Stimulated activated CD4-positive, alpha-beta T cell treated with anti-CD3 and anti-CD28 coated beads, Interleukin-1b, Interleukin-23, amount 100 ng/mL, for 48 hours (primary cell): ENCODE data around the gene MPZL3.

ENCODE experiments used
- DNase-seq: peaks from one replicate; pipeline ENCODE4 v3.0.0-alpha.2; 2020

Gene MPZL3

DNA sequence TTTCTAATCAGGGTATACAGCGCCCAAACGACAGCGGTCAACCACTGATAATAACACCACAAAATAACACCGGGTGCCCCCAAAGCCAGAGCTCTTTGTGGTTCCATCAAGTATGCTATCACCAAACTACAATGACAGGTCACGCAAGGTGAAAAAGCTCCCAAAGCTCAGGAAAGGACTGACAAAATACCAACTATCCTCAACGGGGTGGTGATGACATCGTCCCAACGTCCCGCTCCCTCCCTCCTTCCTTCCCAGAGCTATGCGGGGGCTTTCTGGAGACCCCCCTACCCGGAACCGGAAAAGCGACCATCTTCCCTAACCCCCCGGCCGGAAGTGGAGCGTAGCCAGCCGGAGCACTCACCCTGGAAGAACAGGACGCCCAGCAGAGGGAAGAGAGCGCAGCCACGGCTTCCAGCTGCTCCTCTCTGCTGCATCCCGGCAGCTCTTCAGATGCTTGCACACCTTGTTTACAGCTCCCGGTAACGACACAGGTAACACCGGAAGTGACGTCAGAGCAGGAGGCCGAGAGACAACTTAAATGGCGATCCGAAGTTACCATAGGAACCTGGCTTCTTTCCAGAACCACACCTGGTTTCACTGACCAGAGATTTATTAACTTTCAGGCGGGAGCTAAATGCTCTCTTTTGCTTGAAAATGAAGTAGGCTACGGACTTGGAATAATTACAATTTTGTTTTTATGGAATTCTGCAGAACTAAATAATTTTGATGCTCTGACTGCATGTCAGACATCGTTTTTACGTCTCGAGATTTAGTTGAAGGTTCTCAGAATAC is at the start of gene MPZL3:
MPZL3 (minus strand) TSS at position 508 of the 795 bp plus-strand sequence; CDS start at position 437, 71 bp downstream.
- DNase-seq = peak; percentile 85

GRCh38 chr11:118301600-118302195 is 49.5 kb upstream of the MPZL3 start:
- no peak for DNase-seq

DNA sequence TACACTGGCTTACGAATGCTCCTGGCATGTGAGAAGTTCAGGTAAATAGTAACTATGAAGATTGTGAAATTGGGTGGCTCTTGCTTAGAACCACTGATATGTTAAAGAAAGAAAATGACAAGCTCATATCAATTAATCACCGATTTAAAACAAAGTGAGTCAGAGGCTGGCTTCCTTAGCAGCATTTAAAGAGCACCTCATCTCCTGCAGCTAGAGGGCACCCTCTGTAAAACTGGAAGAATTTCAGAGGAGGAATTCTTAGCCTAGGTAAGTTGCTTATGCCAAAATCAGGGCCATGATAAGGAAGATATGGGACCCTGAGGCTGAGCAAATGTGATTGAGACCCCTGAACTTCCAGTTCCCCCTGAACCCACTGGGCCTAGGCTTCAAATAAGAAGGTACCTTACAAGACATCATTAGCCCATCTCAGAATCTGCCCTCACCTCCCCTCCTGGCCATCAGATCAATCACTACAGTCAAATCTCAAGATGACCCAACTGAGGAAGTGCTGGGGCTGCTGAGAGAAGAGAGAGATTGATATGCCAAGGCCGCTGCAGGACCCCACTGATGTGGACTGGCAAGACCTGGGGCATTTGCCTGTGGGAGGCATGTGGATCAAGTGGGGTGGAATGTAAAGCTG is 43.8 kb upstream of the MPZL3 start:
- peak; percentile 29 for DNase-seq

GRCh38 chr11:118295199-118295598 is 43.0 kb upstream of the MPZL3 start:
- DNase-seq = no peak

- no peak for DNase-seq
Observed at GRCh38 chr11:118294053-118294452, 41.9 kb upstream of the MPZL3 start.

DNA sequence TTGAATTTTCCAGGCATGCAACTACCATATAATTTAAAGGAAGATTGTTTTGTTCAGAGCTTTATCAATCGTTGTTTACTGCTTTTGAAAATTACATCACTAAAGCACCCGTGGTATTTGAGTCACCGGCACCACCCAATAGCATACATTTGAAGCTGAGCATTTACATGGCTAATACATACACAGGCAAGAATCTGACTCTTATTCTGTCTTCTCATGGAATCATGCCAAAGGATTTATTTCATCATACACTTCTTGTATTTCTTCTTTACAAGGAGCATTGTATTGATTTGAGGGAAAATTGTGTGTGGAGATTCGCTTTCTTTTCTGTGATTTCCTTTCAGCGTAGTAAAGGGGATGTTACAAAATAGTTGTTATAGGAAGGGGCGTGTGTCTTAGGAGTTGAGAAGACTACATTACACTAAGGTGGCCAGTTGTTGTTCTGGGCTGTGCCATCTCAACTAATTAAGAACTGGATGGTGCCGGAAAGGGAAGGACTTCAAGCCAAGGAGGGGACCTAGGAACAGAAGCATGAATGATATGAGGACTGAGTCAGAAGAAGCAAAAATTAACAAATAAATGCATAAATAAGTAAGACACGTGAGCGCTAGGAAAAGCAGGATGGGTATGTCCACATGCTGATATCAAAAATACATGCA is 39.4 kb upstream of the MPZL3 start:
- no peak for DNase-seq

GRCh38 chr11:118290923-118291322 is 38.8 kb upstream of the MPZL3 start:
- peak; percentile 43 for DNase-seq

GRCh38 chr11:118289401-118289800 is 37.2 kb upstream of the MPZL3 start:
- no peak for DNase-seq

GRCh38 chr11:118287006-118287405 is 34.8 kb upstream of the MPZL3 start:
- no peak for DNase-seq

DNA sequence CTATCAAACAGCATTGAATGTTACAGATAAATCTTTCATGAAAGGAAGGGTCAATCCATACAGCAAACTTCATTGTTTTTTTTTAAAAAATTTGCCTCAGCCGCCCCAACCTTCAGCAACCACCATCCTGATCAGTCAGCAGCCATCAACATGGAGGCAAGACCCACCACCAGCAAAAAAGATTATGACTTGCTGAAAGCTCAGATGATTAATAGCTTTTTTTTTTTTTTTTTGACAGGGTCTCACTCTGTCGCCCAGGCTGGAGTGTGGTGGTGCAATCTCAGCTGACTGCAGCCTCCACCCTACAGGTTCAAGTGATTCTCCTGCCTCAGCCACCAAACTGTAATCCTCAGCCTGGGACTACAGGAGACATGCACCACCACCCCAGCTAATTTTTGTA is 34.4 kb upstream of the MPZL3 start:
- no peak for DNase-seq

GRCh38 chr11:118283756-118284350 is 31.7 kb upstream of the MPZL3 start:
- DNase-seq = peak; percentile 56

DNA sequence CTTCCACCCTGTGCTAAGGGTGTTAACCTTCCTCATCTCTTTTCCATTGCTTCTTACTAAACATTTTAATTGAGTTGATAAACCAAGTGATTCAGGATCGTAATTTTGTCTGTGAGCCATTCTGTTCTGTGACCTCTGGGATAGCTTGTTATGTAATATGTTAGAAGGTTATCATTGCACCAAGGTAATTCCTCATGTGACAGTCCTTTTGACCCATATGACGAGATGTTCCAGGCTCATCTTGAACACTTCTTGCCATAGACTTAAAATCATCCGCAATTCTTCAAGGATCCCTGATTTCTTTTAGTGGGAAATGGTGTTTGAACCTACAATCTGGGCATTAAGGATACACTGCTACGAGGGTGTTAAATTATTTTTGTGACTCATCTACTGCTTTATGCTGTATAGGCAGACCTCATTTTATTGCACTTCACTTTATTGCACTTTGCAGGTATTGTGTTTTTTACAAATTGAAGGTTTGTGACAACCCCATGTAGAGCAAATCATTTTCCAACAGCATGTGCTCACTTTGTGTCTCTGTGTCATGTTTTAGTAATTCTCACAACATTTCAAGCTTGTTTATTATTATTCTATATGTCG is 31.0 kb upstream of the MPZL3 start:
- DNase-seq = no peak

DNA sequence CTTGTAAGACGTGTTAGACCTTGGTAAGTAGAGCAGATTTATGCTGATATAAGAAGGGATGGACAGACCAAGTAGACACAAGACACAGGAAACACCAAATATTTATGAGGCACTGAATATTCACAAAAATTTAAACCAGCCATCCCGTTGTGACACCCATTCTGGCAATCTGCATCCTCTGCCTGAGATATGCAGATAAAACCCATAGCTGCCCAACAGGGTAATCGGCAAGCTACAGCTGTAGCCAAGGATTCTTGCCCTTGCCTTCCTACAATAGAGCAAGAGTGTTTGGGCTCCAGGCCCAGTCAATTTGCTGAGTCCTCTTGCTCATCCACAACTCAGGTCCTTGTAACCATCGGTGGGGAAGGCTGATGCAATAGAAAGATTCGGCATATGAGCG is 30.4 kb upstream of the MPZL3 start:
- DNase-seq = no peak

- no peak for DNase-seq
Observed at GRCh38 chr11:118281284-118281683, 29.1 kb upstream of the MPZL3 start.

GRCh38 chr11:118277312-118277711 is 25.1 kb upstream of the MPZL3 start:
- no peak for DNase-seq

GRCh38 chr11:118276422-118276821 is 24.3 kb upstream of the MPZL3 start:
- DNase-seq = no peak

- no peak for DNase-seq
Observed at GRCh38 chr11:118275176-118275575, 23.0 kb upstream of the MPZL3 start.

- no peak for DNase-seq
Observed at GRCh38 chr11:118274186-118274585, 22.0 kb upstream of the MPZL3 start.

GRCh38 chr11:118272001-118272400 is 19.8 kb upstream of the MPZL3 start:
- DNase-seq = no peak

GRCh38 chr11:118267486-118267885 is 15.3 kb upstream of the MPZL3 start:
- DNase-seq = no peak

DNA sequence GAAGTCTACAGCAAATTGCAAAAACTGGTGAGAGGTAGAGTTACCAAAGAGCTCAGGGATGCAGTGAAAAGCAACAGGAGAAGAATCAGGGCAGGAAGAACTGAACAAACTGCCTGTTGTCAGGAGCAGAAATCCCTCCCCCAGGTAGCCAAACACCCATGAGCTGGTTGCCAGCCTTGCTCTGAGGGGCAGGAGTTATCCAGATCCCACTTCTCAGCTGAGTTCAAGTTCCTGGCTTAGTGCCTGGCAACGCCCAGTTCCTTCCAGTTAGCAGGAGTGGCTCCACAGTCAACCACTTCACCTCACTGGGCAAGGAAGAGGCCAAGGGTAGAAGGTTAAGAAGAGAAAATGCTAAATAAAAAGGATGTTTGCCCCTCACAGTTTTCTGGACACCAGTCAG is 13.8 kb upstream of the MPZL3 start:
- no peak for DNase-seq

- no peak for DNase-seq
Observed at GRCh38 chr11:118264569-118265465, 12.7 kb upstream of the MPZL3 start.
